ENCODE measurements around the gene FBXO21.
"Not testable (repeated sequence)": the region's sequence is repeated elsewhere in the genome, so short reads cannot be mapped to it uniquely, and the experiment has no call there.

The FBXO21 gene

GRCh38 chr12:117101953-117102799 lies 88.1 kb downstream of the FBXO21 start:
- Mint-ChIP-seq H3K4me1 (ENCODE audit: low read depth) (peaks cover 28% of the 10 kb centered on the region), H3K9me3 (no peaks in the 10 kb centered on the region), H3K27ac (no peak overlapping the region), H3K27me3 (ENCODE audit: low read depth) (peaks cover 38% of the 10 kb centered on the region), H3K4me3 (no peak overlapping the region), H3K36me3 (ENCODE audit: low read depth) (no peaks in the 10 kb centered on the region)

DNA sequence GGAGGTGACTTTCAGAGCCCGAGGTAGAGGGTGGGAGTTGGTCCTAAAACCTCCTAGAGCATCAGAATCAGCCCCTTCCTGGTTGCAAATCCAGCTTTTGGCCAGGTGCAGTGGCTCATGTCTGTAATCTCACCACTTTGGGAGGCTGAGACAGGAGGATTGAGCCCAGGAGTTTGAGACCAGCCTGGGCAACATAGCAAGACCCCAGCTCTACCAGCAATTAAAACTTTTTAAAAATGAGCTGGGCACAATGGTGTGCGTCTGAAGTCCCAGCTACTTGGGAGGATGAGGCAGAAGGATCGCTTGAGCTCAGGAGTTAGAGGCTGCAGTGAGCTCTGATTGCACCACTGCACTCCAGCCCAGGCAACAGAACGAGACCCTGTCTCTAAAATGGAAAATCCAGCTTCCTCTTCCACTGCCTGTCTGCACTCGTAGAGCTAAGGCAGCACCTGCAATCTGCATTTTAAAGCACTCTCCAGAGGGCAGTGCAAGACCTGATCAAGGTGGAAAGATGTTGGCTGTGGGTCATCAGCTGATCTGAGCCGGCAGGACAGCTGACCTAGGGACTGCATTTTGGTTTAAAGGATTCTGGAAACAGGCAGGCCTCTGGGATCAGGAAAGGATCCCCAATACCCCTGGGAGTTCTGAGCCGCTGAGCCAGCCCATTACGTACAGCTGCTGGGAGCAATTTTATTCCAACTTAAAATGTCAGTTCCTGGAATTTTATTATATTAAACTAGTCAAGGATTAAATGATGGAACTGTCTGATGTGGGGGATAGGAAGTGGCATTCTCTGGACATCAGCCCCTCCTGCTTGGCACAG lies 89.2 kb downstream of the FBXO21 start:
- Mint-ChIP-seq H3K27ac (no peak overlapping the region), H3K4me1 (ENCODE audit: low read depth) (peaks cover 33% of the 10 kb centered on the region), H3K4me3 (no peak overlapping the region), H3K36me3 (ENCODE audit: low read depth) (no peaks in the 10 kb centered on the region), H3K9me3 (no peaks in the 10 kb centered on the region), H3K27me3 (ENCODE audit: low read depth) (peaks cover 33% of the 10 kb centered on the region)

DNA sequence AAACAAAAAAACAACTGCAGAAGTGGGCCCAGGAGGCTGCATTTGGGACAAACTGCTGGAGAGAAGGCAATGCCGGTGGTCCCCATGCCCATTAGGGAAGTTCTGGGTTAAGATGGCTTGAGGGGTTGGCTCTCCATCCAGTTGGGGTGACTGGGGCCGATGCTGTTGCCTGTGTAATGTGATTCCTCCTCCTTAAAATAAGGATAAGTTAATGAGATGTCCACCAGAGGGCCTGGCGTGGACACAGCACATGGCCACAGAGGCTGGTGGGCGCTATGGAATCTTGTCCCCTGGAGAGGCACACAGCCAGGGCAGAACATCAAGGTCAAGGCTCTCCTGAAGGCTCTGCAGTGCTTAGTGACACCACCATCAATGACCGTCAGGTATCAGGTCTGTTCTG lies 90.0 kb downstream of the FBXO21 start:
- Mint-ChIP-seq H3K9me3 (no peaks in the 10 kb centered on the region), H3K4me3 (peak overlapping the region; percentile 83), H3K36me3 (ENCODE audit: low read depth) (no peaks in the 10 kb centered on the region), H3K27me3 (ENCODE audit: low read depth) (peaks cover 27% of the 10 kb centered on the region), H3K27ac (no peak overlapping the region), H3K4me1 (ENCODE audit: low read depth) (peaks cover 29% of the 10 kb centered on the region)

DNA sequence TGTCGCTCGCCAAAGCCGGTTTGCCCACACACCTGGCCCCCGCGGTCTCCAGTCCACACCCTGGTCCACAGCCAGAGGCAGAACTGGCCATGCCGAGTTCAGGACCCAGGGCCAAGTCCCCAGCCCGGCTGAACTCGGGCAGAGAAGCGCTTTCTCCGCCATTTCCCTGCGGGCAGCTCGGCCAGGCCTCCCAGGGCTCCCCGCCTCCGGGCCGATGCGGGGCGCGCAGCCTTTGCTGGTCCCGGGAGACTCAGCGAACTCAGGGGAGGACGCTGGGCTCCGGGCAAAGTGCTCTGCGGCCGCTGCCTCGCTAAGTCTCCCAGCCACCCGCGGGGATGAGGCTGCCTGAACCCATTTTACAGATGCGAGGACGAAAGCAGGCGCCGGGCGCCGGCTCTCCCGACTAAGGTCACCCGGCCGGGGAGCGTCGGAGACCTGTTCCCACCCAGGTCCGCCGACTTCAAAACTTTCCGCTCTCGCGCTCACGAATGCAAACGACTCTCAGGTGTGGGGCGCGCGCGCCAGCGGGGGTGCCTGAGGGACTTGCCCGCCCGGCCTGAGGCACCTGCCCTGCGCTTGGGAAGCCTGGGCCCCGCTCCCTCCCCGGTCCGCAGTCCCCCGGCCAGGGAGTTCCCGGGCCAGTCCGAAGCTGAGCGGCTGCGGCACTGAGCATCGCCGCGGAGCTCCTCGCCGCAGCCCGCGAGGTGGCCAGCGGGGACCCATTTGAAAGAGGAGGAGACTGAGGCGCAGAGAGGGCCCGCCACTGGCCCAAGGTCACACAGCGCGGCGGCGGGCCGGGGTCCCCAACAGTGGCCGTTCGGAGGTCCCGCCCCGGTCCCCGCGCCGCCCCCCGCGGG lies 91.7 kb downstream of the FBXO21 start:
- H3K36me3 Mint-ChIP-seq (ENCODE audit: low read depth): peaks cover 3% of the 10 kb centered on the region
- peaks cover 20% of the 10 kb centered on the region for H3K27me3 Mint-ChIP-seq (ENCODE audit: low read depth)
- H3K4me1 Mint-ChIP-seq (ENCODE audit: low read depth): peaks cover 29% of the 10 kb centered on the region
- peak overlapping the region; percentile 78 for H3K4me3 Mint-ChIP-seq
- H3K9me3 Mint-ChIP-seq: no peaks in the 10 kb centered on the region
- no peak overlapping the region for H3K27ac Mint-ChIP-seq

DNA sequence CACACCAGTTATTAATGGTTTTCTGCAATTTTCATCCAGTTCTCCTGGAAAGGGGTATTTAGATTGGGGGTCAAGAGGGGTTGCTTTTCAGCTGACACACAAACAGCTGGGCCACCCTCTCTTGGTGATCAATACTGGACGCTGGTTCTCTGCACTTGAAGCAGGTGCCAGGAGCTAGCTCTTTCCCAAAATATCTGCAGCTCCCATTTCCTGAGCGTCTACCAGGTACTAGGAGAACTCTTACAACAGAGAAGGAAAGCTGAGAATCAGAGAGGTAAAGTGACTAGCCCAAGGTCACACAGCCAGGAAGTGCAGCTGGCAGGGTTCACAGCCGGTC lies 92.3 kb downstream of the FBXO21 start:
- peak overlapping the region; percentile 78 for H3K4me3 Mint-ChIP-seq
- H3K4me1 Mint-ChIP-seq (ENCODE audit: low read depth): peaks cover 29% of the 10 kb centered on the region
- H3K27me3 Mint-ChIP-seq (ENCODE audit: low read depth): peaks cover 20% of the 10 kb centered on the region
- H3K27ac Mint-ChIP-seq: no peak overlapping the region
- H3K9me3 Mint-ChIP-seq: no peaks in the 10 kb centered on the region
- peaks cover 3% of the 10 kb centered on the region for H3K36me3 Mint-ChIP-seq (ENCODE audit: low read depth)

- Mint-ChIP-seq H3K27me3 (ENCODE audit: low read depth) (peaks cover 20% of the 10 kb centered on the region), H3K4me1 (ENCODE audit: low read depth) (peaks cover 29% of the 10 kb centered on the region), H3K36me3 (ENCODE audit: low read depth) (peaks cover 3% of the 10 kb centered on the region), H3K4me3 (peak overlapping the region; percentile 33), H3K9me3 (no peaks in the 10 kb centered on the region), H3K27ac (no peak overlapping the region)
These were observed 93.1 kb downstream of the FBXO21 start for GRCh38 chr12:117097159-117097558.

GRCh38 chr12:117096501-117097042 lies 93.7 kb downstream of the FBXO21 start:
- Mint-ChIP-seq H3K27me3 (ENCODE audit: low read depth) (peaks cover 14% of the 10 kb centered on the region), H3K4me3 (peak overlapping the region; percentile 1), H3K9me3 (no peaks in the 10 kb centered on the region), H3K27ac (no peak overlapping the region), H3K4me1 (ENCODE audit: low read depth) (peaks cover 28% of the 10 kb centered on the region), H3K36me3 (ENCODE audit: low read depth) (peaks cover 3% of the 10 kb centered on the region)

DNA sequence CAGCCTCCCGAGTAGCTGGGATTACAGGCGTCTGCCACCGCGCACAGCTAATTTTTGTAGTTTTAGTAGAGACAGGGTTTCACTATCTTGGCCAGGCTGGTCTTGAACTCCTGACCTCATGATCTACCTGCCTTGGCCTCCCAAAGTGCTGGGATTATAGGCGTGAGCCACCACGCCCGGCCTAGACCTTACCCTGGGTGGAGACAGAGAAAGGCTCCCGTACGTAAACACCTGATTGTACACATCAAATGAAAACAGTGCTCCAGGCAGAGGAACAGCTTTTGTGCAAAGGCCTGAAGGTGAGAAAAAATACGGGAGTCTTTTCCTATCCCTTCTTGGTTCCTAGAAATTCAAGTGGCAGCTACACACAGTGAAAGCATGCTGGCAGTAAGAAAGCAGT lies 95.1 kb downstream of the FBXO21 start:
- H3K4me3 Mint-ChIP-seq; H3K27ac Mint-ChIP-seq; H3K36me3 Mint-ChIP-seq (ENCODE audit: low read depth); H3K9me3 Mint-ChIP-seq; H3K27me3 Mint-ChIP-seq (ENCODE audit: low read depth): not testable (repeated sequence)
- H3K4me1 Mint-ChIP-seq (ENCODE audit: low read depth): peaks cover 26% of the 10 kb centered on the region

DNA sequence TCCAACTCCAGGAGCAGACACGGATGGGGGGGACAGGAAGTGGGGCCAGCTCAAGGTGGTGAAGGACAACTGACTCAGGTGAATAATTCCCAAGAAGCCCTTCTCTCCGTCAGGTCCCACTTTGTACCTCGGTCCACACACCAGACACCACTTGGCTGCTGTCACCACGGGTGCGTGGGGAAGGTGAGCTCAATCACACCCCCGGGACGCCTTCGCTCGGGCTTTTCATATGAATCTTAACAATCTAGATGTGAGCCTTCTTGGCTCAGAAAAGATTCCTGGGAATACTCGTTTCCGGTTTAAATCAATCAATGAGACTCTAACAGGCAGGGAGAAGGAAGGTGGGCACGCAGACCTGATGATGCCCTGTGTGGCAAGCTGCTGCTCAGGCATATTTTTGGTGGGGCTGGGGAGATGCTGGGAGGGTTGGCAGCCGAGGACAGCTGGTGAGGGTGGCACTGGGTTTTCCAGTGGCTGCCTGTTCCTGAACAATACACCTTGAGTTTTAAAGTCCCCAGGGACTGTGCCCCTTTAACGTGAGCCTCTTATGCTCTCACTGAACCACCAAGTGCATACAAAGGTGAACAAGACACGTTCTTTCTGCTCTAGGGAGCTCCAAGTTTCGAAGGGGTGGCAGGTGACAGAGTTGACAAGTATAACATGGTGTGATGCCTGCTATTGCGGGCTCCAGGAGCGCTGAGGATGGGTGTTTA lies 96.2 kb downstream of the FBXO21 start:
- peaks cover 9% of the 10 kb centered on the region for H3K36me3 Mint-ChIP-seq (ENCODE audit: low read depth)
- H3K9me3 Mint-ChIP-seq: peaks cover 11% of the 10 kb centered on the region
- H3K4me3 Mint-ChIP-seq: no peak overlapping the region
- peaks cover 20% of the 10 kb centered on the region for H3K4me1 Mint-ChIP-seq (ENCODE audit: low read depth)
- H3K27me3 Mint-ChIP-seq (ENCODE audit: low read depth): peaks cover 9% of the 10 kb centered on the region
- H3K27ac Mint-ChIP-seq: no peak overlapping the region

DNA sequence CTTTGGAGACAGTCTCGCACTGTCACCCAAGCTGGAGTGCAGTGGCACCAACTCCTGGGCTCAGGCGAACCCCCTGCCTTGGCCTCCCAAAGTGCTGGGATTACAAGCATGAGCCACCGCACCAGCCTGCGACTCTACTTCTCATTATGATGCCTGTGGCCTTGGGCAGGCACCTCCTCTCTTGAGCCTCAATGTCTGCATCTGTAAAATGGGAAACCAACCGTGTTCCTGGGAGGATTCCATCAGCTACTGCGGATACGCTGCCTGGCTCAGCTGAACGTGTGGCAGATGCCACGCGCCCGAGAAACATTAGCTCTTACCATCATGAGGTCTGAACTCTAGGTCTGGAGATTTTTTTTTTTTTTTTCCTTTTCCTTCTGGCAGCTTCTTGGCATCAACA lies 96.8 kb downstream of the FBXO21 start:
- Mint-ChIP-seq H3K27me3 (ENCODE audit: low read depth) (peaks cover 9% of the 10 kb centered on the region), H3K36me3 (ENCODE audit: low read depth) (peaks cover 9% of the 10 kb centered on the region), H3K27ac (no peak overlapping the region), H3K4me1 (ENCODE audit: low read depth) (peaks cover 20% of the 10 kb centered on the region), H3K9me3 (peaks cover 12% of the 10 kb centered on the region), H3K4me3 (no peak overlapping the region)

- H3K9me3 Mint-ChIP-seq: peaks cover 12% of the 10 kb centered on the region
- H3K27ac Mint-ChIP-seq: no peak overlapping the region
- peaks cover 17% of the 10 kb centered on the region for H3K4me1 Mint-ChIP-seq (ENCODE audit: low read depth)
- H3K36me3 Mint-ChIP-seq (ENCODE audit: low read depth): peaks cover 9% of the 10 kb centered on the region
- no peak overlapping the region for H3K4me3 Mint-ChIP-seq
- H3K27me3 Mint-ChIP-seq (ENCODE audit: low read depth): peaks cover 7% of the 10 kb centered on the region
These were observed 97.4 kb downstream of the FBXO21 start for GRCh38 chr12:117092886-117093285.

- Mint-ChIP-seq H3K27me3 (ENCODE audit: low read depth) (peaks cover 4% of the 10 kb centered on the region), H3K9me3 (peaks cover 12% of the 10 kb centered on the region), H3K4me3 (no peak overlapping the region), H3K4me1 (ENCODE audit: low read depth) (peaks cover 13% of the 10 kb centered on the region), H3K36me3 (ENCODE audit: low read depth) (peaks cover 9% of the 10 kb centered on the region), H3K27ac (no peak overlapping the region)
These were observed 97.8 kb downstream of the FBXO21 start for GRCh38 chr12:117092511-117092780.

Measured in T-helper 1 cell treated with Interleukin-12 subunit alpha and Interleukin-12 subunit beta and Interleukin-4 antibody, amounts not matched to agents 30 μg/mL and 1 μg/mL, for 36 hours (primary cell).